NT2/D1 (cell line): ENCODE results near the gene SRP72.

Experiments used
- SUZ12 ChIP-seq: IDR thresholded peaks from 2 replicates; pipeline ENCODE4 v1.6.1; 2011; ENCODE audit not compliant: insufficient read length, insufficient read depth; ENCODE audit errors: extremely low read depth
- ZNF274 ChIP-seq: IDR thresholded peaks from 2 replicates; pipeline ENCODE4 v1.6.1; 2011; ENCODE audit warnings: mild to moderate bottlenecking, low read depth, low read length

- TF ChIP-seq ZNF274, result no peak
- no peak for TF ChIP-seq SUZ12
These were observed 643 bp downstream of the SRP72 start for GRCh38 chr4:56468097-56468422.
